Osteoblast (primary cell): ENCODE measurements around the gene GABBR2. TPM values are rescaled to one million over a fixed set of nuclear protein-coding genes. Genes with fewer than 3 reads are reported as not detected.

Experiments
- DNase-seq: peaks from one replicate; pipeline ENCODE4 v3.0.0; 2011; ENCODE audit warnings: low spot score, mixed read lengths; ENCODE audit not compliant: insufficient read length; ENCODE audit errors: missing footprints
- H2AFZ ChIP-seq: 2 replicates; pipeline ENCODE4 v1.6.0; 2011; ENCODE audit warnings: mild to moderate bottlenecking, low read length
- H3K27ac ChIP-seq: 2 replicates; pipeline ENCODE4 v1.5.1; 2011; ENCODE audit warnings: mild to moderate bottlenecking, low read depth, low read length, moderate library complexity
- H3K27me3 ChIP-seq: 2 replicates; pipeline ENCODE4 v1.6.0; 2012; ENCODE audit warnings: mild to moderate bottlenecking, control low read depth, inconsistent platforms, low read length, moderate library complexity; ENCODE audit not compliant: insufficient read depth
- H3K36me3 ChIP-seq: 2 replicates; pipeline ENCODE4 v1.5.1; 2011; ENCODE audit warnings: mild to moderate bottlenecking, low read length, control low read depth, moderate library complexity; ENCODE audit not compliant: insufficient read depth
- H3K4me1 ChIP-seq: 2 replicates; pipeline ENCODE4 v1.5.1; 2011; ENCODE audit warnings: mild to moderate bottlenecking, low read length, control low read depth, moderate library complexity; ENCODE audit not compliant: insufficient read depth
- H3K4me2 ChIP-seq: 2 replicates; pipeline ENCODE4 v1.6.0; 2011; ENCODE audit warnings: mild to moderate bottlenecking, low read length; ENCODE audit not compliant: insufficient read depth
- H3K4me3 ChIP-seq: fragments of 200-600 bp; sonication (generic); 3 replicates; pipeline ENCODE4 v1.5.1; 2012; ENCODE audit warnings: mild to moderate bottlenecking, low read length, inconsistent platforms; ENCODE audit not compliant: insufficient read depth
- H3K79me2 ChIP-seq: 2 replicates; pipeline ENCODE4 v1.6.0; 2012; ENCODE audit warnings: mild to moderate bottlenecking, low read length, control low read depth, inconsistent platforms; ENCODE audit not compliant: insufficient read depth
- H3K9me3 ChIP-seq: 2 replicates; pipeline ENCODE4 v1.5.1; 2011; ENCODE audit warnings: low read depth, low read length, control low read depth
- H4K20me1 ChIP-seq: 2 replicates; pipeline ENCODE4 v1.6.0; 2012; ENCODE audit warnings: mild to moderate bottlenecking, low read length, control low read depth; ENCODE audit not compliant: insufficient read depth
- CTCF ChIP-seq: IDR thresholded peaks from 2 replicates; pipeline ENCODE4 v1.5.1; 2011; ENCODE audit warnings: mild to moderate bottlenecking, low read depth, low read length, moderate library complexity; ENCODE audit errors: extremely low read depth
- total RNA-seq: library from RNA; depleted of rRNA; stranded (reverse); fragments of >200 nt; gene quantifications from 2 replicates; pipeline ENCODE4 v1.2.3, GENCODE V29; 2012

The GABBR2 gene
- total RNA-seq, 1 donor = under 0.01 TPM

GRCh38 chr9:98539954-98540353 is 168.8 kb downstream of the GABBR2 start:
- H3K4me1 ChIP-seq = no peaks in the 10 kb centered on the region
- no peaks in the 10 kb centered on the region for H3K79me2 ChIP-seq
- H3K4me3 ChIP-seq = no peak overlapping the region
- TF ChIP-seq CTCF = no peak
- H3K9me3 ChIP-seq = no peaks in the 10 kb centered on the region
- DNase-seq = no peak
- H3K36me3 ChIP-seq = no peaks in the 10 kb centered on the region
- no peak overlapping the region for H3K27ac ChIP-seq
- no peak overlapping the region for H3K4me2 ChIP-seq
- H4K20me1 ChIP-seq = no peaks in the 10 kb centered on the region
- peaks cover 13% of the 10 kb centered on the region for H3K27me3 ChIP-seq
- H2AFZ ChIP-seq = no peak overlapping the region

GRCh38 chr9:98538626-98539031 is 170.1 kb downstream of the GABBR2 start:
- TF ChIP-seq CTCF = no peak
- peaks cover 7% of the 10 kb centered on the region for H3K27me3 ChIP-seq
- no peak overlapping the region for H2AFZ ChIP-seq
- no peak overlapping the region for H3K4me2 ChIP-seq
- H3K9me3 ChIP-seq = no peaks in the 10 kb centered on the region
- DNase-seq = no peak
- no peaks in the 10 kb centered on the region for H3K4me1 ChIP-seq
- no peak overlapping the region for H3K4me3 ChIP-seq
- H3K27ac ChIP-seq = no peak overlapping the region
- H3K36me3 ChIP-seq = no peaks in the 10 kb centered on the region
- H3K79me2 ChIP-seq = no peaks in the 10 kb centered on the region
- no peaks in the 10 kb centered on the region for H4K20me1 ChIP-seq

- no peak for DNase-seq
- Histone ChIP-seq H3K4me1 (no peaks in the 10 kb centered on the region), H3K27me3 (peaks cover 7% of the 10 kb centered on the region), H3K4me3 (no peak overlapping the region), H3K79me2 (no peaks in the 10 kb centered on the region), H3K4me2 (no peak overlapping the region), H4K20me1 (no peaks in the 10 kb centered on the region), H3K9me3 (no peaks in the 10 kb centered on the region), H3K36me3 (no peaks in the 10 kb centered on the region), H3K27ac (no peak overlapping the region), H2AFZ (no peak overlapping the region)
- TF ChIP-seq CTCF = no peak
These were observed 170.5 kb downstream of the GABBR2 start for GRCh38 chr9:98538203-98538602.

GRCh38 chr9:98536542-98537173 is 172.1 kb downstream of the GABBR2 start:
- H3K4me1 ChIP-seq = no peaks in the 10 kb centered on the region
- peak; percentile 19 for TF ChIP-seq CTCF
- H3K9me3 ChIP-seq = no peaks in the 10 kb centered on the region
- no peaks in the 10 kb centered on the region for H3K36me3 ChIP-seq
- DNase-seq = no peak
- no peak overlapping the region for H3K4me3 ChIP-seq
- H2AFZ ChIP-seq = no peak overlapping the region
- no peak overlapping the region for H3K4me2 ChIP-seq
- H4K20me1 ChIP-seq = no peaks in the 10 kb centered on the region
- H3K79me2 ChIP-seq = no peaks in the 10 kb centered on the region
- no peak overlapping the region for H3K27ac ChIP-seq
- H3K27me3 ChIP-seq = peaks cover 3% of the 10 kb centered on the region
